ENCODE data around the gene RRAD.

RRAD gene

DNA sequence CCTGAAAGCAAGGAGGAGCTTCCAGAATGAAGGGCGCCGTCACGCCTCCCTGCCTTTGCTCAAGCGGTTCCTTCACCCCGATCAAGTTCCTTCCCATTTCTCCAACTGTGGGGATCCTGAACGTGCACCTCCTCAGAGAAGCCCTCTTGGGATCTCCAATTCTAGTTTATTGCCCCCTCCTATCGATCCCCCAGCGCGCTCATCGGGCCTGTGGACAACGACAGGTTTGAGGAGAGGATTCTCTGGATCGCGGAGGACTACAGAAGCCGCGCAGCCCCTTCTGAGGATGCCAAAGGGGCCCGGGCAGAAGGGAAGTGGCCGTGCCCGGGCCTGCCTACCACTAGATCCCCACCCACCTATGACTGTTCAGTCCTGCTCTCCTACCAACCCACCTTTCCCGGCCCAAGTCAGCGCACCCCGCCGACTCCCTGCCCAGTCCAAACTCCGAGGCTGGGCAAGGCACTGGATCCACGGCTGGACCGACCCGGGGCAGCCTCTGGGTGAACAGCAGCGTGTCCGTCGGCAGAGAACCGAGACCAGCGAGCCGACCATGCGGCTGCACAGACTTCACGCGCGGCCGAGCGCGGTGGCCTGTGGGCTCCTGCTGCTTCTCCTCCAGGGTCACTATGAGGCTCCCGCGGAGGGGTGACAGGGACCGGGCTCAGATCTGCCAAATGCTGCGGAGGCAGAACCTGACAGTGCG is 22.9 kb upstream of the RRAD start:
- Histone ChIP-seq H3K36me3 (ENCODE audit: insufficient read depth, low read length) (peaks cover 7% of the 10 kb centered on the region), H3K4me3 (ENCODE audit: low read depth in 1 of 2, low read length in 2 of 2) (peak overlapping the region in 1 of 2 experiments; percentile 49; a peak in 2 of 4 replicates), H3K27ac (ENCODE audit: low read length) (no peak overlapping the region), H3K9ac (ENCODE audit: low read depth, low read length) (peak overlapping the region; percentile 22; the same call in 1 of the 2 replicates), H3K9me3 (ENCODE audit: insufficient read depth, low read length, severe bottlenecking) (no peaks in the 10 kb centered on the region), H4K20me1 (ENCODE audit: insufficient read depth, low read length) (0 out of 2 replicates have a peak, but pooled peaks cover 3% of the 10 kb centered on the region), H3K4me1 (ENCODE audit: insufficient read depth, low read length) (peaks cover 12% of the 10 kb centered on the region), H3K79me2 (ENCODE audit: insufficient read depth, low read length) (no peaks in the 10 kb centered on the region), H3K27me3 (ENCODE audit: insufficient read depth, low read length, poor library complexity) (peaks cover 13% of the 10 kb centered on the region), H3K4me2 (ENCODE audit: insufficient read depth, low read length) (peak overlapping the region; percentile 63), H2AFZ (ENCODE audit: low read depth, low read length) (peak overlapping the region; percentile 70)
- no peak for DNase-seq
- TF ChIP-seq, protein P1, sequence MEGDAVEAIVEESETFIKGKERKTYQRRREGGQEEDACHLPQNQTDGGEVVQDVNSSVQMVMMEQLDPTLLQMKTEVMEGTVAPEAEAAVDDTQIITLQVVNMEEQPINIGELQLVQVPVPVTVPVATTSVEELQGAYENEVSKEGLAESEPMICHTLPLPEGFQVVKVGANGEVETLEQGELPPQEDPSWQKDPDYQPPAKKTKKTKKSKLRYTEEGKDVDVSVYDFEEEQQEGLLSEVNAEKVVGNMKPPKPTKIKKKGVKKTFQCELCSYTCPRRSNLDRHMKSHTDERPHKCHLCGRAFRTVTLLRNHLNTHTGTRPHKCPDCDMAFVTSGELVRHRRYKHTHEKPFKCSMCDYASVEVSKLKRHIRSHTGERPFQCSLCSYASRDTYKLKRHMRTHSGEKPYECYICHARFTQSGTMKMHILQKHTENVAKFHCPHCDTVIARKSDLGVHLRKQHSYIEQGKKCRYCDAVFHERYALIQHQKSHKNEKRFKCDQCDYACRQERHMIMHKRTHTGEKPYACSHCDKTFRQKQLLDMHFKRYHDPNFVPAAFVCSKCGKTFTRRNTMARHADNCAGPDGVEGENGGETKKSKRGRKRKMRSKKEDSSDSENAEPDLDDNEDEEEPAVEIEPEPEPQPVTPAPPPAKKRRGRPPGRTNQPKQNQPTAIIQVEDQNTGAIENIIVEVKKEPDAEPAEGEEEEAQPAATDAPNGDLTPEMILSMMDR (IDR thresholded peaks at IDR 0.05; ENCODE audit: borderline replicate concordance, extremely low read depth, low read length, poor library complexity, severe bottlenecking): no peak
- TF ChIP-seq EZH2 (IDR thresholded peaks at IDR 0.05; ENCODE audit: borderline replicate concordance, low read depth, low read length, severe bottlenecking): no peak
- no peak for ATAC-seq (ENCODE audit: insufficient read depth, low read depth)

DNA sequence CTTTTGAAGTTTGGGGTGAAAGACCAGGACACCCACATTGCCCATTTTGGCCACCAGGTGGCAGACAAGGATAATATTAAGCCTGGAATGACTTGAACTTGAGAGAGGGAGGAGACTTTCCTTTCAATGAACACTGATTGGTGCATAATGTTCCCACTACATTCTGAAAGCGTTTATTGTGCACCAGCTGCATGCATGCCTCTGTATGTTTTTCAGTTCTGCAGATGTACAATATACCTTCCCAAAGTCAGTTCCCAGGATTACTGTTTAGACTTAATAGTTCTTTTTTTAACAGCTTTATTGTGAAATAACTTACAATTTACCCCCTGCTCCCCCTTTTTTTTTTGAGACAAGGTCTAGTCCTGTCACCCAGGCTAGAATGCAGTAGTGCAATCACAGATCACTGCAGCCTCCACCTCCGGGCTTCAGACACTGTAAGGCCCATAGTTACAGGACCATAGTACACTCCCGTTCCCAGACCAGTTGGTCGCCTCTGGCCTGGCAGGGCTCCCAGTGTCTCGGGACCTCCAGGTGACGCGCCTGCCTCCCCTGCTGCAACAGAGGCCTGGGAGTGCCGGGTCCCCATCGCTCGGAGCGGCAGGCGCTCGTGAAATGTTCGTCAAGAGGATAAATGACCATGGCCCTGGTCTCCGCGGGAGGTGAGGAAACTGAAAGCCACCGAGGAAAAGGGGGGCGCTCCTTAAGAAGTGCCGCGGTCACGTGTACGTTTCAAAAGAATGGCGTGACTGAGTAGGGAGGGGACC is 22.1 kb upstream of the RRAD start:
- Histone ChIP-seq H4K20me1 (ENCODE audit: insufficient read depth, low read length) (0 out of 2 replicates have a peak, but pooled peaks cover 3% of the 10 kb centered on the region), H3K79me2 (ENCODE audit: insufficient read depth, low read length) (no peaks in the 10 kb centered on the region), H3K4me3 (ENCODE audit: low read depth in 1 of 2, low read length in 2 of 2) (peak overlapping the region in 1 of 2 experiments; percentile 49; a peak in 2 of 4 replicates), H3K36me3 (ENCODE audit: insufficient read depth, low read length) (peaks cover 15% of the 10 kb centered on the region), H3K4me1 (ENCODE audit: insufficient read depth, low read length) (peaks cover 12% of the 10 kb centered on the region), H3K27ac (ENCODE audit: low read length) (no peak overlapping the region), H3K9me3 (ENCODE audit: insufficient read depth, low read length, severe bottlenecking) (no peaks in the 10 kb centered on the region), H2AFZ (ENCODE audit: low read depth, low read length) (peak overlapping the region; percentile 70), H3K27me3 (ENCODE audit: insufficient read depth, low read length, poor library complexity) (peaks cover 13% of the 10 kb centered on the region), H3K4me2 (ENCODE audit: insufficient read depth, low read length) (peak overlapping the region; percentile 63), H3K9ac (ENCODE audit: low read depth, low read length) (peak overlapping the region; percentile 22; the same call in 1 of the 2 replicates)
- ATAC-seq (ENCODE audit: insufficient read depth, low read depth) (peak; percentile 90), DNase-seq (peak; percentile 86)
- no peak for TF ChIP-seq EZH2 (IDR thresholded peaks at IDR 0.05; ENCODE audit: borderline replicate concordance, low read depth, low read length, severe bottlenecking)
- TF ChIP-seq, protein P1 (IDR thresholded peaks at IDR 0.05; ENCODE audit: borderline replicate concordance, extremely low read depth, low read length, poor library complexity, severe bottlenecking): peak; percentile 97

DNA sequence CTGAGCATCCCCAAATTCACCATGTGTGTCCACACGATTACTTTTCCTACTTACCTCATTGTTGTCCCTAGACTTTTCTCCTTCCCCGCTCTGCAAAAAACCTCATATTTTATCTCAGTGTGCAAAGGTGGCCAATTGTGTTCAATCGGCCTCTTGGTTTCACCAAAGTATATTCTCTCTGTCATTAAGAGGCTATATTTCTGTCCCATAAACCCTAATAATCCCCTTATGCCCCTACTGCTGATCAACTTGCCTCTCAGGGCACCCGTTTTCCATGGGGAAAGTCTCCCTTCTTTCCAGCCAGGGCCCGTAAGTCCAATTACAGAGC is 21.6 kb upstream of the RRAD start:
- H2AFZ ChIP-seq (ENCODE audit: low read depth, low read length): no peak overlapping the region
- H4K20me1 ChIP-seq (ENCODE audit: insufficient read depth, low read length): 0 out of 2 replicates have a peak, but pooled peaks cover 3% of the 10 kb centered on the region
- H3K9me3 ChIP-seq (ENCODE audit: insufficient read depth, low read length, severe bottlenecking): no peaks in the 10 kb centered on the region
- peaks cover 12% of the 10 kb centered on the region for H3K4me1 ChIP-seq (ENCODE audit: insufficient read depth, low read length)
- H3K27me3 ChIP-seq (ENCODE audit: insufficient read depth, low read length, poor library complexity): peaks cover 13% of the 10 kb centered on the region
- no peak overlapping the region for H3K27ac ChIP-seq (ENCODE audit: low read length)
- TF ChIP-seq, protein P1 (IDR thresholded peaks at IDR 0.05; ENCODE audit: borderline replicate concordance, extremely low read depth, low read length, poor library complexity, severe bottlenecking): no peak
- TF ChIP-seq EZH2 (IDR thresholded peaks at IDR 0.05; ENCODE audit: borderline replicate concordance, low read depth, low read length, severe bottlenecking): no peak
- H3K4me2 ChIP-seq (ENCODE audit: insufficient read depth, low read length): no peak overlapping the region
- peaks cover 21% of the 10 kb centered on the region for H3K36me3 ChIP-seq (ENCODE audit: insufficient read depth, low read length)
- no peak overlapping the region for H3K4me3 ChIP-seq (ENCODE audit: low read depth in 1 of 2, low read length in 2 of 2)
- DNase-seq: no peak
- H3K79me2 ChIP-seq (ENCODE audit: insufficient read depth, low read length): no peaks in the 10 kb centered on the region
- no peak overlapping the region for H3K9ac ChIP-seq (ENCODE audit: low read depth, low read length)
- no peak for ATAC-seq (ENCODE audit: insufficient read depth, low read depth)
